H1 (cell line): ENCODE data around the gene STAT4. TPM values are rescaled to one million over a fixed set of nuclear protein-coding genes. Genes with fewer than 3 reads are reported as not detected.

Source experiments
- CTCF ChIA-PET: fragments of 300-600 bp; sonication (Branson Sonifier 250); formaldehyde crosslinking; loops from one replicate; lab custom pipeline; 2021; ENCODE audit not compliant: partially characterized antibody; lab: Charles Lee
- POLR2A ChIA-PET: fragments of 300-600 bp; sonication (Branson Sonifier 250); formaldehyde crosslinking; loops from one replicate; lab custom pipeline; 2021; ENCODE audit warnings: inconsistent platforms; ENCODE audit not compliant: partially characterized antibody; lab: Charles Lee
- DNase-seq, 2 experiments: peaks; one replicate each; pipeline versions ENCODE4 v3.0.0 to v3.0.0-alpha.2; 2010 to 2022; ENCODE audit warnings: low spot score in 2 of 2, low read depth in 1 of 2, mixed read lengths in 1 of 2
- FAIRE-seq: peaks from 2 replicates; lab custom pipeline; 2011; peaks lifted over from hg19 to GRCh38; lab: Jason Lieb, UNC
- H2AFZ ChIP-seq: 2 replicates; pipeline ENCODE4 v1.8.1; 2012; ENCODE audit warnings: low read length, inconsistent platforms
- H2AK5ac ChIP-seq: 2 replicates; pipeline ENCODE4 v1.6.1; 2013; ENCODE audit warnings: low read depth, low read length
- H2BK120ac ChIP-seq: replicated peaks from 2 replicates; pipeline ENCODE3; 2013; ENCODE audit warnings: low read depth, low read length, inconsistent platforms
- H2BK12ac ChIP-seq: 2 replicates; pipeline ENCODE4 v1.6.1; 2013; ENCODE audit warnings: low read depth, low read length
- H2BK15ac ChIP-seq: 2 replicates; pipeline ENCODE4 v1.6.1; 2013; ENCODE audit warnings: low read length
- H2BK20ac ChIP-seq: 2 replicates; pipeline ENCODE4 v1.6.1; 2013; ENCODE audit warnings: low read length
- H2BK5ac ChIP-seq: 2 replicates; pipeline ENCODE4 v1.6.1; 2013; ENCODE audit warnings: low read depth, low read length
- H3K14ac ChIP-seq: 2 replicates; pipeline ENCODE4 v1.6.1; 2013; ENCODE audit warnings: inconsistent platforms; ENCODE audit not compliant: insufficient read length
- H3K18ac ChIP-seq: 2 replicates; pipeline ENCODE4 v1.6.1; 2013; ENCODE audit warnings: low read length; ENCODE audit errors: extremely low read depth
- H3K23ac ChIP-seq: 2 replicates; pipeline ENCODE4 v1.6.1; 2013; ENCODE audit warnings: inconsistent platforms; ENCODE audit not compliant: insufficient read length
- H3K23me2 ChIP-seq: 2 replicates; pipeline ENCODE4 v1.6.1; 2013; ENCODE audit warnings: low read depth, low read length
- H3K27ac ChIP-seq: 2 replicates; pipeline ENCODE4 v1.6.1; 2011; ENCODE audit warnings: low read depth, low read length, inconsistent platforms
- H3K27me3 ChIP-seq, 4 experiments: replicated peaks in 1 of 4; 1 replicate in 1 of 4; 2 replicates in 3 of 4; pipeline versions ENCODE4 v1.6.1 to v1.8.1; 2011 to 2013; ENCODE audit warnings: low read length in 3 of 4, mild to moderate bottlenecking in 3 of 4, inconsistent platforms in 2 of 4, mixed read lengths in 2 of 4, moderate library complexity in 1 of 4; ENCODE audit not compliant: control insufficient read depth in 3 of 4, insufficient read depth in 3 of 4; ENCODE audit errors: extremely low read depth in 1 of 4
- H3K36me3 ChIP-seq, 4 experiments: 2 replicates each; pipeline versions ENCODE4 v1.6.1 to v1.8.1; 2011 to 2013; ENCODE audit warnings: mild to moderate bottlenecking in 4 of 4, low read length in 3 of 4, moderate library complexity in 2 of 4, control low read depth in 1 of 4, inconsistent platforms in 1 of 4; ENCODE audit not compliant: insufficient read depth in 4 of 4, control insufficient read depth in 2 of 4
- H3K4ac ChIP-seq: replicated peaks from 2 replicates; pipeline ENCODE3; 2013; ENCODE audit warnings: low read length, low read depth, mixed read lengths, inconsistent platforms; ENCODE audit not compliant: insufficient read length
- H3K4me1 ChIP-seq, 4 experiments: replicated peaks in 1 of 4; 1 replicate in 1 of 4; 2 replicates in 3 of 4; pipeline versions ENCODE4 v1.6.1 to v1.8.1; 2011 to 2013; ENCODE audit warnings: low read length in 3 of 4, inconsistent platforms in 2 of 4, mixed read lengths in 1 of 4; ENCODE audit not compliant: insufficient read depth in 4 of 4, control insufficient read depth in 3 of 4
- H3K4me2 ChIP-seq, 2 experiments: 2 replicates each; pipeline versions ENCODE4 v1.6.1 to v1.8.1; 2011 to 2013; ENCODE audit warnings: low read depth in 2 of 2, low read length in 2 of 2, control low read depth in 1 of 2, inconsistent platforms in 1 of 2, mild to moderate bottlenecking in 1 of 2; ENCODE audit not compliant: insufficient read depth in 1 of 2
- H3K4me3 ChIP-seq, 4 experiments: fragments of 200-600, 300-600 bp in 1 of 4; sonication (generic), shearing (Covaris generic), sonication (Bioruptor Twin) in 1 of 4; 2 replicates each; pipeline versions ENCODE4 v1.5.1 to v1.8.1; 2011 to 2016; ENCODE audit warnings: low read length in 4 of 4, low read depth in 3 of 4, control low read depth in 2 of 4, inconsistent platforms in 2 of 4, mild to moderate bottlenecking in 2 of 4, mixed read lengths in 1 of 4, moderate library complexity in 1 of 4; ENCODE audit not compliant: insufficient read depth in 2 of 4; ENCODE audit errors: extremely low read depth in 1 of 4
- H3K56ac ChIP-seq: replicated peaks from 2 replicates; pipeline ENCODE3; 2013; ENCODE audit warnings: low read depth, mild to moderate bottlenecking, mixed read lengths, low read length, inconsistent platforms; ENCODE audit not compliant: insufficient read length
- H3K79me1 ChIP-seq: 2 replicates; pipeline ENCODE4 v1.6.1; 2013; ENCODE audit warnings: low read depth, low read length, control low read depth
- H3K79me2 ChIP-seq, 2 experiments: 2 replicates each; pipeline versions ENCODE4 v1.6.1 to v1.8.1; 2012 to 2013; ENCODE audit warnings: low read length in 2 of 2, mild to moderate bottlenecking in 2 of 2, inconsistent platforms in 1 of 2; ENCODE audit not compliant: insufficient read depth in 2 of 2, control insufficient read depth in 1 of 2
- H3K9ac ChIP-seq, 4 experiments: replicated peaks in 1 of 4; 1 replicate in 1 of 4; 2 replicates in 3 of 4; pipeline versions ENCODE4 v1.6.1 to v1.8.1; 2011 to 2013; ENCODE audit warnings: low read depth in 3 of 4, low read length in 3 of 4, control low read depth in 2 of 4, mild to moderate bottlenecking in 2 of 4, moderate library complexity in 2 of 4, inconsistent platforms in 1 of 4; ENCODE audit errors: extremely low read depth in 1 of 4
- H3K9me3 ChIP-seq, 2 experiments: 2 replicates each; pipeline versions ENCODE4 v1.6.1 to v1.8.1; 2012 to 2013; ENCODE audit warnings: mild to moderate bottlenecking in 2 of 2, moderate library complexity in 2 of 2, control low read depth in 1 of 2, inconsistent platforms in 1 of 2, low read depth in 1 of 2, low read length in 1 of 2, mixed read lengths in 1 of 2; ENCODE audit not compliant: insufficient read depth in 2 of 2
- H4K20me1 ChIP-seq, 2 experiments: replicated peaks in 1 of 2; 2 replicates each; pipeline versions ENCODE3 to v1.8.1; 2011 to 2013; ENCODE audit warnings: inconsistent platforms in 2 of 2, low read length in 2 of 2, mild to moderate bottlenecking in 1 of 2; ENCODE audit not compliant: insufficient read depth in 2 of 2, control insufficient read depth in 1 of 2
- H4K5ac ChIP-seq: 2 replicates; pipeline ENCODE4 v1.6.1; 2013; ENCODE audit warnings: low read length, low read depth, mixed read lengths, inconsistent platforms; ENCODE audit not compliant: insufficient read length
- H4K8ac ChIP-seq: 2 replicates; pipeline ENCODE4 v1.8.0; 2013; ENCODE audit warnings: mild to moderate bottlenecking, moderate library complexity, low read length, inconsistent platforms; ENCODE audit not compliant: insufficient read depth; ENCODE audit errors: extremely low read depth
- H4K91ac ChIP-seq: replicated peaks from 2 replicates; pipeline ENCODE3; 2013; ENCODE audit warnings: low read length, mixed read lengths, inconsistent platforms; ENCODE audit not compliant: insufficient read length
- BCL11A ChIP-seq, 2 experiments: IDR thresholded peaks; one replicate each; pipeline ENCODE4 v1.6.1; 2011; ENCODE audit warnings: low read depth in 2 of 2, low read length in 2 of 2, mild to moderate bottlenecking in 2 of 2
- CHD1 ChIP-seq: IDR thresholded peaks from 2 replicates; pipeline ENCODE4 v1.6.1; 2012; ENCODE audit warnings: low read depth, low read length, improper control_type of control experiment
- CREB1 ChIP-seq: IDR thresholded peaks from 2 replicates; pipeline ENCODE4 v1.6.1; 2012; ENCODE audit warnings: inconsistent platforms
- EP300 ChIP-seq, 2 experiments: IDR thresholded peaks; 1 replicate in 1 of 2; 2 replicates in 1 of 2; pipeline ENCODE4 v1.6.1; 2011 to 2012; ENCODE audit warnings: low read depth in 2 of 2, low read length in 2 of 2, mild to moderate bottlenecking in 2 of 2, borderline replicate concordance in 1 of 2, inconsistent platforms in 1 of 2, moderate library complexity in 1 of 2
- GTF2F1 ChIP-seq: IDR thresholded peaks from 2 replicates; pipeline ENCODE4 v1.6.1; 2012; ENCODE audit warnings: low read depth, low read length, improper control_type of control experiment, borderline replicate concordance
- NANOG ChIP-seq: IDR thresholded peaks from 2 replicates; pipeline ENCODE4 v1.6.1; 2011; ENCODE audit warnings: low read length, low read depth, mild to moderate bottlenecking, inconsistent platforms; ENCODE audit not compliant: insufficient read depth, poor library complexity, severe bottlenecking
- SUZ12 ChIP-seq: fragments of 200-600 bp; sonication (generic); IDR thresholded peaks from 2 replicates; pipeline ENCODE4 v1.6.1; 2012; ENCODE audit warnings: mild to moderate bottlenecking, inconsistent platforms, low read length, moderate library complexity, mixed read lengths
- TAF1 ChIP-seq: IDR thresholded peaks from 2 replicates; pipeline ENCODE4 v1.6.1; 2011; ENCODE audit warnings: mild to moderate bottlenecking, low read depth, low read length
- YY1 ChIP-seq: IDR thresholded peaks from 2 replicates; pipeline ENCODE4 v1.6.1; 2011; ENCODE audit warnings: low read depth, mild to moderate bottlenecking, low read length
- WGBS, 2 experiments: shearing (Covaris generic) in 1 of 2; methylation state at CpG; one replicate each; pipeline versions ENCODE4 v1.1.6 to v1.1.7; 2013 to 2015; ENCODE audit warnings: low lambda C conversion rate in 2 of 2, mixed read lengths in 2 of 2, inconsistent platforms in 1 of 2, low coverage in 1 of 2, missing lambda C conversion rate in 1 of 2; ENCODE audit not compliant: insufficient replicate concordance in 2 of 2, insufficient coverage in 1 of 2, insufficient read length in 1 of 2; ENCODE audit errors: extremely low coverage in 1 of 2, missing lambda C conversion rate in 1 of 2; 5-methylcytosine and 5-hydroxymethylcytosine counted together
- polyA plus RNA-seq, 7 experiments: library from polyadenylated mRNA; depleted of rRNA in 3 of 7; stranded (reverse) in 5 of 7; unstranded in 2 of 7; fragments of >200 nt in 5 of 7; fragments of 200-250 nt in 2 of 7; gene quantifications; 1 replicate in 5 of 7; 2 replicates in 1 of 7; 4 replicates in 1 of 7; pipeline versions ENCODE4 v1.2.1 to v1.2.3, GENCODE V29; 2011 to 2013; ENCODE audit warnings: missing spikeins in 2 of 7, mixed read lengths in 2 of 7
- total RNA-seq: library from RNA; stranded (reverse); fragmentation: NEBNext Ultra II Directional; extraction: Animal tissue kit (Norgen Biotek cat#: 25700); gene quantifications from 2 replicates; pipeline ENCODE4 v1.2.1, GENCODE V29; 2021

Gene STAT4
- total and polyA plus RNA-seq, 2 of the 8 experiments (the other 6 are each of a cell fraction or from before 2014, with no cell fraction given), result 0.36 to 0.63 TPM

- no peak overlapping the region for H2BK12ac ChIP-seq
- no peak overlapping the region for H2AK5ac ChIP-seq
- no peak overlapping the region for H2AFZ ChIP-seq
- H2BK15ac ChIP-seq, result no peak overlapping the region
- no peak for DNase-seq
- H3K27me3 ChIP-seq, result no peaks in the 10 kb centered on the region
- no peaks in the 10 kb centered on the region for H3K9me3 ChIP-seq
- no peaks in the 10 kb centered on the region for H4K20me1 ChIP-seq
- CTCF ChIA-PET, result interaction anchor here (1.0 to 3.5 kb wide), 5 partner anchors 12 to 387 kb away, joined by 3 to 14 read pairs (median 4); no protein-coding TSS in a partner anchor
- 88% methylated on average over 5 of the region's 5 CpGs; no CpG with 5 or more reads in 1 of the 2 experiments for WGBS, 2 experiments
- FAIRE-seq, result no peak
- H3K27ac ChIP-seq, result no peak overlapping the region
- H3K18ac ChIP-seq, result no peak overlapping the region
- H4K5ac ChIP-seq, result no peak overlapping the region
- H3K14ac ChIP-seq, result no peak overlapping the region
- H3K23me2 ChIP-seq, result no peaks in the 10 kb centered on the region
- peaks cover 0 to 3% (median 0%) of the 10 kb centered on the region in 4 experiments; a peak in 1 of 7 replicates for H3K4me1 ChIP-seq
- H3K4me2 ChIP-seq, result no peak overlapping the region
- no peaks in the 10 kb centered on the region for H3K36me3 ChIP-seq
- no peaks in the 10 kb centered on the region for H3K79me2 ChIP-seq
- no peak overlapping the region for H2BK120ac ChIP-seq
- no peak overlapping the region for H4K8ac ChIP-seq
- no peak overlapping the region for H3K23ac ChIP-seq
- TF ChIP-seq TAF1, result no peak
- no peak for TF ChIP-seq EP300 (IDR thresholded peaks at IDR 0.05; ENCODE audit: borderline replicate concordance in 1 of 2, low read depth in 2 of 2, low read length in 2 of 2)
- TF ChIP-seq BCL11A (IDR thresholded peaks at IDR 0.05; ENCODE audit: low read depth in 2 of 2, low read length in 2 of 2), result no peak
- TF ChIP-seq CREB1, result no peak
- no peak for TF ChIP-seq YY1
- TF ChIP-seq NANOG, result no peak
- TF ChIP-seq SUZ12, result no peak
- TF ChIP-seq GTF2F1, result no peak
- no peak for TF ChIP-seq CHD1
- H3K4ac ChIP-seq, result no peak overlapping the region
- H3K79me1 ChIP-seq, result no peaks in the 10 kb centered on the region
- no peak overlapping the region for H4K91ac ChIP-seq
- H3K4me3 ChIP-seq, result no peak overlapping the region
- no peak overlapping the region for H2BK20ac ChIP-seq
- POLR2A ChIA-PET, result no interaction called here
- H3K9ac ChIP-seq, result no peak overlapping the region
- no peak overlapping the region for H2BK5ac ChIP-seq
- H3K56ac ChIP-seq, result no peak overlapping the region
Measured at GRCh38 chr2:191169456-191170300, 18.9 kb upstream of the STAT4 start.
